HL-60 (cell line): Measurements from ENCODE around the gene KCTD15.

ENCODE experiments used
- CTCF ChIP-seq: IDR thresholded peaks from one replicate; pipeline ENCODE4 v1.5.1; 2011; ENCODE audit warnings: low read length, control low read depth, inconsistent platforms; ENCODE audit not compliant: insufficient read depth
- GABPA ChIP-seq: IDR thresholded peaks from 2 replicates; pipeline ENCODE4 v1.6.1; 2012; ENCODE audit warnings: low read depth
- POLR2AphosphoS5 ChIP-seq: IDR thresholded peaks from 2 replicates; pipeline ENCODE4 v1.6.1; 2012; ENCODE audit warnings: low read depth
- REST ChIP-seq: IDR thresholded peaks from 2 replicates; pipeline ENCODE4 v1.6.1; 2012; ENCODE audit warnings: low read depth; ENCODE audit not compliant: insufficient replicate concordance

- TF ChIP-seq CTCF (no peak), GABPA (no peak), POLR2AphosphoS5 (no peak), REST (no peak)
These were observed 19.0 kb downstream of the KCTD15 start for GRCh38 chr19:33815380-33816340.
